Activated CD8-positive, alpha-beta memory T cell treated with anti-CD3 and anti-CD28 coated beads, Interleukin-2, amount 10 ng/mL, durations not matched to agents 7 days and 5 days (primary cell): ENCODE measurements around the gene EXD1. TPM values are rescaled to one million over a fixed set of nuclear protein-coding genes. Genes with fewer than 3 reads are reported as not detected.
A peak's percentile ranks its signal among the peaks of the same experiment; 100 is the strongest.
"Not testable (repeated sequence)": the region's sequence is repeated elsewhere in the genome, so short reads cannot be mapped to it uniquely, and the experiment has no call there.

Experiments used
- ATAC-seq: fragments of 150-1000 bp; cut with Tn5 transposase; one replicate; pipeline ENCODE4 v1.10.0; 2021; ENCODE audit warnings: moderate library complexity
- CTCF ChIA-PET: fragments of 350-600 bp; sonication (Branson Sonifier 250); formaldehyde crosslinking; loops from one replicate; lab custom pipeline; 2021; ENCODE audit warnings: antibody characterized with exemption; lab: Charles Lee
- DNase-seq: peaks from one replicate; pipeline ENCODE4 v3.0.0-alpha.2; 2020
- H3K27ac Mint-ChIP-seq: one replicate; pipeline ENCODE4 v1.8.0; 2021; ENCODE audit warnings: mild to moderate bottlenecking, mixed read lengths
- H3K27me3 Mint-ChIP-seq: one replicate; pipeline ENCODE4 v1.8.0; 2021; ENCODE audit warnings: mixed read lengths
- H3K36me3 Mint-ChIP-seq: one replicate; pipeline ENCODE4 v1.8.0; 2021; ENCODE audit warnings: mild to moderate bottlenecking, mixed read lengths
- H3K4me1 Mint-ChIP-seq: one replicate; pipeline ENCODE4 v1.8.0; 2021; ENCODE audit warnings: mixed read lengths
- H3K4me3 Mint-ChIP-seq: one replicate; pipeline ENCODE4 v1.8.0; 2021; ENCODE audit warnings: mild to moderate bottlenecking, moderate library complexity, mixed read lengths
- H3K9me3 Mint-ChIP-seq: one replicate; pipeline ENCODE4 v1.8.0; 2022; ENCODE audit warnings: low read depth, mixed read lengths
- total RNA-seq, 2 experiments: library from RNA; stranded (reverse); gene quantifications; one replicate each; pipeline ENCODE4 v1.2.3, GENCODE V29; 2021

Gene EXD1, protein sequence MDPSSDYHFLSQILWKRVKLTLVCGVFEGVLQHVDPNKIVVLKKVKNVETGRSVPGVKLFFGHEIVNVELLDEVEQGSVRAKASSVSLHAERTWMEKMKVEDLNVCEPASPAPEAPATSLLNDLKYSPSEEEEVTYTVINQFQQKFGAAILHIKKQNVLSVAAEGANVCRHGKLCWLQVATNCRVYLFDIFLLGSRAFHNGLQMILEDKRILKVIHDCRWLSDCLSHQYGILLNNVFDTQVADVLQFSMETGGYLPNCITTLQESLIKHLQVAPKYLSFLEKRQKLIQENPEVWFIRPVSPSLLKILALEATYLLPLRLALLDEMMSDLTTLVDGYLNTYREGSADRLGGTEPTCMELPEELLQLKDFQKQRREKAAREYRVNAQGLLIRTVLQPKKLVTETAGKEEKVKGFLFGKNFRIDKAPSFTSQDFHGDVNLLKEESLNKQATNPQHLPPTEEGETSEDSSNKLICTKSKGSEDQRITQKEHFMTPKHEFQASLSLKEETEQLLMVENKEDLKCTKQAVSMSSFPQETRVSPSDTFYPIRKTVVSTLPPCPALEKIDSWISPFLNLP
- not detected for total RNA-seq

DNA sequence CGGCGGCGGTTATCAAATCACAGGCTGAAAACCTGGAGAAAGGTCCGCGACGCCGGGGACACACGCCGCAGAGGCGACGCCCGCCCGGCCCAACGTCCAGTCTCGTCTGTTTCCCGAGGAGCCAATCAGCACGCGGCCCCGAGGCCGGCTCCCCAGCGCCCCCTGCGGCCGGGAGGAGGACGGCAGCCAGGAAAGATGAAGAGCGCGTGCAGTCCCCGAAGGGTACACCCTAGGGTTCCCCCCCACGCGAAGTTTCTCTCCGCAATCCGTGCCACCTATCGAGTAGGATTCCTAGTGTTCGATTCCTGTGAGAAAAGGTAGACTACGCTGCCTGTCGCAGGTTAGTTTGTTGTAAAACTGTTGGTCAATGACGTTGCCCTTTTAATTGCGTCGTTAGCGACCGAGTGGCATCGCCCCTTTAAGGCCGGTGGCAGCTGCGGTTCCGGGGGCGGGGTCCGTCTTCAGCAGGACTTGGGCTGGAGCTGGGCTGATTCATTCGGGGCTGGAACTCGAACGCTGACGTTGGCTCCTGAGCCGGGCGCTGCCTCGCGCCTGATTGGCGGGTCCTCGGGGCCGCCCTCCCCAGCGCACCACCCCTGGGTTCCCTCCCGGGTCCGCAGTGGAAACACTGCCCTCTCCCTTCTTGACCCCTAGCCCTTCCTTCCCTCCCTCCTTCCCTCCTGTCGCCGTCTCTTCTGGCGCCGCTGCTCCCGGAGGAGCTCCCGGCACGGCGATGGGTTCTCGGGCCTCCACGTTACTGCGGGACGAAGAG is at the start of gene EXD1, which contains the start of gene CHP1:
Gene EXD1 (minus strand): TSS at position 108 of the 772 bp plus-strand sequence. CDS start 4,182 bp downstream, outside the sequence.
Gene CHP1 (plus strand): TSS at position 619 of the 772 bp plus-strand sequence. CDS start 115 bp downstream, at position 734.
- H3K4me3 Mint-ChIP-seq, result peak within 1 kb of the TSS; percentile 88
- peak; percentile 98 for DNase-seq
- H3K9me3 Mint-ChIP-seq, result no peaks in the 10 kb centered on the region
- peaks cover 17% of the 10 kb centered on the region for H3K27me3 Mint-ChIP-seq
- ATAC-seq, result peak; percentile 100
- peak within 1 kb of the TSS; percentile 86 for H3K27ac Mint-ChIP-seq
- H3K36me3 Mint-ChIP-seq, result no peaks in the 10 kb centered on the region
- peaks cover 25% of the 10 kb centered on the region for H3K4me1 Mint-ChIP-seq
- CTCF ChIA-PET, result interaction anchor here (0.6 to 3.4 kb wide), 20 partner anchors 11 to 663 kb away, joined by 3 to 16 read pairs (median 4); partner anchors contain the start of genes CHAC1, INO80 and VPS18

DNA sequence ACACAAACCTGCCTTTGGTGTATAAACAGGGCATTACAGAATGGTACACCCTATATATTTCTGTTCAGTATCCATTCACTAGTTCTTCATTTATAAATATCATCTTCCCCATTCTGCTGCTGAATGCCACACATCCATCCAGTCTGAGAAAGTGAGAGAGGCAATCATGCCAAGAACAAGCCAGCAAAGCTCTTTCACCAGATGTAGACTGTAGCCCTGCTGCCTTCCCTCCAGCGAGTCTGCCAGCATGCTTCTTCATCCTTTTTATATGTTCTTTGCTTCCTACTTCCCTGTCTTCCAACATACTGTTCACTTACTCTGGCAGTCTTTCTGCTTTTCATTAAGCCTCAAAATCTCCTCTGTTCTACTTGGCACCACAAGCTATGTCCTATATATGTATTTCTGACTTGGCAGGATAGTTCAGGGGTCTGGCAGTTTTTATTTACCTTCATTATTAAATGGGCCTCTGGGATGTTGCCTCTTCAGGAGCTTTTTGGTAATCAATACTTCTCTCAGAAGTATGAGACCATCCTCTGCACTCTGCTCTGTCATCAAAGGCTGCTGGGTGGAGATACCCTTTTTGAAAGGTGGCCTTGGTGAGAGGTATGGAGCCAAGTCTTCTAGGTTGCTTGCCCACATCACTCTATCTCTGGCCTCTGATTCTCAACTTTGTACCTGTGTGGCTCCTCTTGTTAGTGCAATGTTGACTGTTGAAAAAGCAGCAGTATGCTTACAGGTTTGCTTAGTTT is 49.2 kb upstream of the EXD1 start:
- Mint-ChIP-seq H3K4me1 (peaks cover 15% of the 10 kb centered on the region), H3K27ac (no peak overlapping the region), H3K4me3 (no peak overlapping the region), H3K27me3 (peaks cover 2% of the 10 kb centered on the region), H3K9me3 (no peaks in the 10 kb centered on the region), H3K36me3 (peaks cover 20% of the 10 kb centered on the region)
- CTCF ChIA-PET, result no interaction called here
- ATAC-seq (no peak), DNase-seq (no peak)

DNA sequence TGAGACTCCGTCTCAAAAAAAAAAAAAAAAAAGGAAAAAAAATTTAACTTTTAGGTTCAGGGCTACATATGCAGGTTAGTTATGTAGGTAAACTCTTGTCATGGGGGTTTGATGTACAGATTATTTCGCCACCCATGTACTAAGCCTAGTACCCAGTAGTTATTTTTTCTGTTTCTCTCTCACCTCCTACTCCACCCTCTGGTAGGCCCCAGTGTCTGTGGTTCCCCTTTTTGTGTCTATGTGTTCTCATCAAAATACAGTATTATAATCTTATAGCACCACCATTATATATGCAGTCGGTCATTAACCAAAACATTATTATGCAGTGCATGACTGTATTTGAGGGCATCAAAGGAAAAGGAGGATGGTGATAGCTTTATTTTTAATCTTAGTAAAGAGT is 47.8 kb upstream of the EXD1 start:
- Mint-ChIP-seq H3K27ac (no peak overlapping the region), H3K9me3 (no peaks in the 10 kb centered on the region), H3K4me1 (peaks cover 10% of the 10 kb centered on the region), H3K36me3 (peaks cover 13% of the 10 kb centered on the region), H3K4me3 (no peak overlapping the region), H3K27me3 (no peaks in the 10 kb centered on the region)
- ATAC-seq (no peak), DNase-seq (no peak)
- CTCF ChIA-PET, result interaction anchor here (0.6 kb wide), 1 partner anchor 143 kb away, joined by 3 read pairs; no protein-coding TSS in a partner anchor

DNA sequence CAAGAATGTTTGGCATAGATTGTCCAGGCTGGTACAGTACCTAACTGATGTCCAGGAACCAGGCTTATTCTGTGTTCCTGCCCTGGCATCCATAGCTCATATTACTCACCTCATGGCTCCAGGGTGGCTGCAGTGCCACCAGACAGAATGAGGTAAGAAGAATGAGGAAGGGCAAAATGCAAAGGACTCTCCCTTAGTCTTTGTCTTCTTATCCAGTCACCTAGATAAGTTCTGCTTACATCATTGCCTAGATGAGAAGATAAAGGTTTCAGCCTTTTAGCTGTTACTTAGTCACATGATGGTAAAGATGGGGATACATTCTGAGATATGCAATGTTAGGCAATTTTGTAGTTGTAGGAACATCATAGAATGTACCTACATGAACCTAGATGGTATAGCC is 46.3 kb upstream of the EXD1 start:
- DNase-seq (no peak), ATAC-seq (no peak)
- CTCF ChIA-PET, result no interaction called here
- H3K27ac Mint-ChIP-seq, result no peak overlapping the region
- H3K4me3 Mint-ChIP-seq, result no peak overlapping the region
- H3K27me3 Mint-ChIP-seq, result no peaks in the 10 kb centered on the region
- peaks cover 13% of the 10 kb centered on the region for H3K36me3 Mint-ChIP-seq
- H3K4me1 Mint-ChIP-seq, result no peaks in the 10 kb centered on the region
- H3K9me3 Mint-ChIP-seq, result no peaks in the 10 kb centered on the region

DNA sequence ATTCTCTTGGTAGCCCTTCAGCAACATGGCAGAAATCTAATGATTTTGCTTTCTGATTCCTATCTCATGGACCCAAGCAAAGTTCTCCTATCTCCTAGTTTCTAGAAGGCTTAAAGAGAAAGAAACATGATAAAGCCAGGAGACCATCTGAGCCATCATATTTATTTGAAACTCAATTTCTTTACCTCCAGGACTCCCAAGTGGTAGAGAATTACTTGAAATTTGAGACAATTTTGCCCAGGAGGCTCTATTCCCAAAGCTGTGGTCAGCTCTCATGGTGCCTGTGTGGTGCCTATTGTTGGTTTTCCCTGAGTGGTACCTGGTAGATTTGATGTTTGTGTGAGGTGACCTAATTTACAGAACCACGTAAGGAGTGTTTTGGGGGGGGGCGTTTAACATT is 39.3 kb upstream of the EXD1 start:
- Mint-ChIP-seq H3K9me3 (no peaks in the 10 kb centered on the region), H3K27me3 (no peaks in the 10 kb centered on the region), H3K36me3 (peaks cover 9% of the 10 kb centered on the region), H3K4me1 (no peaks in the 10 kb centered on the region), H3K27ac (no peak overlapping the region), H3K4me3 (no peak overlapping the region)
- DNase-seq (no peak), ATAC-seq (no peak)
- CTCF ChIA-PET, result no interaction called here

DNA sequence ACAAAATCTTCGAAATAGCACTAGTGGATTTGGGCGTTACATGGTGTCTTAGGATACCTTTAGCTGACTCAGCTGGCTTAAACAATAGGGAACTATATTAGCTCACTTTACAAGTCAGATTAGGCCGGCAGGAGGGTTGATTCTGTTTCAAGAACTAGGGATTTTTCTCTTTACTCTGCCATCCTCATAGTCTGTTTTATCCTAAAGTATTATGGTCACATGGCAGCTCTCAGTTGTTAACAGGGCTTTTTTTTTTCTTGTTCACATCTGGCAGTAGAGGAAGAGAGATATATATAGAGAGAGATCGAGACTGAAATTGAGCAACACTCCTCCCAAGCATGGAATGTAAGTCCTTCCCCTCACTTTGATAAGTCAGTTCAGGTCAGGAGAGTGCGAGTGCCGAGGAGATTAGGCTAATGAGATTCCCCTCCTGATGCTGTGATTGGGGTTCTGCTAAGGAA is 33.4 kb upstream of the EXD1 start:
- H3K9me3 Mint-ChIP-seq, result no peaks in the 10 kb centered on the region
- ATAC-seq (no peak), DNase-seq (no peak)
- no peak overlapping the region for H3K27ac Mint-ChIP-seq
- H3K4me3 Mint-ChIP-seq, result no peak overlapping the region
- H3K27me3 Mint-ChIP-seq, result no peaks in the 10 kb centered on the region
- CTCF ChIA-PET, result interaction anchor here (1.4 kb wide), 1 partner anchor 33 kb away, joined by 3 read pairs; the partner anchor contains the start of gene CHP1
- peaks cover 16% of the 10 kb centered on the region for H3K36me3 Mint-ChIP-seq
- no peaks in the 10 kb centered on the region for H3K4me1 Mint-ChIP-seq

DNA sequence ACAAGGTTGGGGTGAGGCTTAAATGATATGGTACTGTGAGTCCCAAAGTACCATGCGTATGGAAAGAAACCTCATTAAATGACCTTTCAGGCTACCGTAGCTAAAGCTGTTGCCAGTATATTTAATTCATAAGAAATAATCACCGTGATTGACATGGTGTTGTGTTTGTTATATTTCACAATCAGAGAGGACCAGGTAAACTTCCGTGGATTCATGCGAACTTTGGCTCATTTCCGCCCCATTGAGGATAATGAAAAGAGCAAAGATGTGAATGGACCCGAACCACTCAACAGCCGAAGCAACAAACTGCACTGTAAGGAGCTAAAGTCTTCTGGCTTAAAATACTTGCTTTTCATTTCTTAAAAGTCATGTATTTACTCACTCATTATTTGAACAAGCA is 32.0 kb upstream of the EXD1 start:
- H3K9me3 Mint-ChIP-seq, result no peaks in the 10 kb centered on the region
- no peaks in the 10 kb centered on the region for H3K4me1 Mint-ChIP-seq
- H3K4me3 Mint-ChIP-seq, result no peak overlapping the region
- DNase-seq, result no peak
- no peak for ATAC-seq
- H3K27ac Mint-ChIP-seq, result no peak overlapping the region
- H3K36me3 Mint-ChIP-seq, result peaks cover 20% of the 10 kb centered on the region
- H3K27me3 Mint-ChIP-seq, result no peaks in the 10 kb centered on the region
- CTCF ChIA-PET, result no interaction called here

DNA sequence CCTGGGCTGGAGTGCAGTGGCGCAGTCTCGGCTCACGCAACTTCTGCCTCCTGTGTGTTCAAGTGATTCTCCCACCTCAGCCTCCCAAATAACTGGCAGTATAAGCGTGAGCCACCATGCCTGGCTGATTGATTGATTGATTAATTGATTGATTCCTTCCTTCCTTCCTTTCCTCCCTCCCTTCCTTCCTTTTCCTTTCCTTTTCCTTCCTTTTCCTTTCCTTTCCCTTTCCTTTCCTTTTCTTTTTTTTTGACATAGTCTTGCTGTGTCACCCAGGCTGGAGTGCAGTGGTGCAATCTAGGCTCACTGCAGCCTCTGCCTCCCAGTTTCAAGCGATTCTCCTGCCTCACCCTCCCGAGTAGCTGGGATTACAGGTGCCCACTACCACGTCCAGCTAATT is 30.4 kb upstream of the EXD1 start:
- H3K27ac Mint-ChIP-seq, H3K27me3 Mint-ChIP-seq, H3K9me3 Mint-ChIP-seq, H3K4me1 Mint-ChIP-seq, DNase-seq, H3K4me3 Mint-ChIP-seq, ATAC-seq, CTCF ChIA-PET: not testable (repeated sequence)
- peaks cover 14% of the 10 kb centered on the region for H3K36me3 Mint-ChIP-seq

DNA sequence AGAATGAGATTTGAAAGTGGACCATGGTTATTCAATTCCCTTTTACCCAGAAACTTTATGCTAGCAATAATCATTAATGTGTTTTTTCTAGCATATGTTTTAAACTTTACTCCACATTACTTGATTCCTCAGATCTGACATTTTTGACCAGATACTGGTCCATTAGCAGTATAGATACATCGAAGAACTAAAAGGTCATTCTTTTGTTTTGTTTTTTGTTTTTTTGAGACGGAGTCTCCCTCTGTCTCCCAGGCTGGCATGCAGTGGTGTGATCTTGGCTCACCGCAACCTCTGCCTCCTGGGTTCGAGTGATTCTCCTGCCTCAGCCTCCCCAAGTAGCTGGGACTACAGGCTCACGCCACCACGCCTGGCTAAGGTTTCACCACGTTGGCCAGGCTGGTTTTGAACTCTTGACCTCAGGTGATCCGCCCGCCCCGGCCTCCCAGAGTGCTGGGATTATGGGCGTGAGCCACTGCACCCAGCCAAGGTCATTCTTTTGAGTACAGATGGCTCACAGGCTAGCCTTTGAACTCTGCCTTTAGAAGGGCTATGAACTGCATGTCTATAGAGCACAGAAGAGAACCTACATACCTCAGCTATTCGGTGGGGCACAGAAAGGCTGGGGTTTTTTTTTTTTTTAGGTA is 29.1 kb upstream of the EXD1 start:
- Mint-ChIP-seq H3K27me3 (no peaks in the 10 kb centered on the region), H3K27ac (no peak overlapping the region), H3K9me3 (no peaks in the 10 kb centered on the region), H3K4me1 (no peaks in the 10 kb centered on the region), H3K36me3 (peaks cover 14% of the 10 kb centered on the region), H3K4me3 (no peak overlapping the region)
- CTCF ChIA-PET, result interaction anchor here (0.7 kb wide), 1 partner anchor 373 kb away, joined by 3 read pairs; no protein-coding TSS in a partner anchor
- ATAC-seq (no peak), DNase-seq (no peak)

DNA sequence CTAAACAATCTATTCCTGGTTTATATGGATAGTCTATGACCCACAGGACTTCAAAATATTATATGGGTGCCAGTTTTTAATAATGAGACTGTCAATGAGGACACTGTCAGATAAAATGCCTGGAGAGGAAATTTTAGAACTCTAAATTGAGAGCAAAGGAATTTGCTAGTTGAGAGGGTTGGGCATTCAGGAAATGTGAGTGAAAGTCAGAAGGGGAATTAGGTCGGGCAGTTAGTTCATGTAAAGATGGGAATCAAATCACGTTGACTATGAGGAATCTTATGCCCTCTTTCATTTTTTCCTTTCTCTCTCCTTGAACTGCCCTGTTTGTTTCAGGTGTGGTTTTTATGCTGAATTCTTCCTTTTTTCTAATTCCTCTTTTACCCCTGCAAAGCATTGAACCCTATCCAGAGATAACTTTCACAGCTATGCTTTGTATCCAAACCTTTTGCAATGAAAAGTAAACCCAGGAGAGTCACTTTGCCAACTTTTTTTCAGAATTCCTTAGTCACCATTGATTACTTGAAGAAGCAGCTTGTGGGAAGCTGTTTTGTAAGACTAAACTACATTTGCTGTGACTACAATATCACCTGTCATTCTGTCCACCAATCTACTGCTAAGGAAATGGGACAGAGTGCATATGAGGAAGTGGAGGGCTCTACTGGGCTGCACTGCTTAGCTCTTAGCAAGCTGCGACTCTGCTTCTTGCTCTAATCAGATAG is 28.4 kb upstream of the EXD1 start:
- H3K27ac Mint-ChIP-seq, result no peak overlapping the region
- no peaks in the 10 kb centered on the region for H3K4me1 Mint-ChIP-seq
- H3K4me3 Mint-ChIP-seq, result no peak overlapping the region
- no peaks in the 10 kb centered on the region for H3K27me3 Mint-ChIP-seq
- CTCF ChIA-PET, result interaction anchor here (0.7 kb wide), 1 partner anchor 372 kb away, joined by 3 read pairs; no protein-coding TSS in a partner anchor
- ATAC-seq (no peak), DNase-seq (no peak)
- no peaks in the 10 kb centered on the region for H3K9me3 Mint-ChIP-seq
- peaks cover 14% of the 10 kb centered on the region for H3K36me3 Mint-ChIP-seq

DNA sequence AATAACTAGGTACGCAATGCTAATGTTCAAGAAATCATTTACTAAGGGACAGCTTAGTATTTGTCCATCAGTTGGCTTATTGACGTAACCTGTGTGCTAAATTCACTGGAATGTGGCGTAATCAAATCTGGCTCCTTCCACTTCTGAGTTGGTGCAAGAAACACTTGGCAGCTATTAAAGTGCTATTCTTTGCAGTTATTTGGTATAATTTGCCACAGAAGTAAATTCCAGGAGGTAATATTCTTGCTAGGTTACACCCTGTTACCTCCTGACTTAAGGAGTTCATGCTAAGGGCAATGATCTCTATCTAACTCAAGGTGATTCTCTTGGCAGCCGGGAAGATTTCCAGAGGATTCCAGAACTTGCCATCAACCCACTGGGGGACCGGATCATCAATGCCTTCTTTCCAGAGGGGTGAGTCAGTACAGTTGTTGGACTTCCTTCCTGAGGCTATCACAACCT is 26.1 kb upstream of the EXD1 start:
- no peaks in the 10 kb centered on the region for H3K9me3 Mint-ChIP-seq
- H3K36me3 Mint-ChIP-seq, result peaks cover 7% of the 10 kb centered on the region
- H3K27ac Mint-ChIP-seq, result no peak overlapping the region
- ATAC-seq (no peak), DNase-seq (no peak)
- H3K4me1 Mint-ChIP-seq, result no peaks in the 10 kb centered on the region
- no peak overlapping the region for H3K4me3 Mint-ChIP-seq
- CTCF ChIA-PET, result interaction anchor here (0.9 kb wide), 1 partner anchor 132 kb away, joined by 3 read pairs; no protein-coding TSS in a partner anchor
- H3K27me3 Mint-ChIP-seq, result no peaks in the 10 kb centered on the region
